K562 (cell line): ENCODE data around the gene JPH4.

Experiments
- CEBPB ChIP-seq: fragments of 450-650 bp; IDR thresholded peaks from 2 replicates; pipeline ENCODE4 v1.6.1; 2016; ENCODE audit warnings: missing genetic modification characterization, missing compliant biosample characterization
- CTBP1 ChIP-seq: fragments of 450-650 bp; IDR thresholded peaks from 2 replicates; pipeline ENCODE4 v1.6.1; 2016; ENCODE audit warnings: borderline replicate concordance
- CTCF ChIP-seq, 3 experiments: IDR thresholded peaks in 2 of 3; conservative IDR thresholded peaks in 1 of 3; 2 replicates each; pipeline ENCODE4 v1.5.1; 2011 to 2012; ENCODE audit warnings: low read length in 3 of 3, mild to moderate bottlenecking in 3 of 3, control low read depth in 2 of 3, improper control_type of control experiment in 1 of 3, inconsistent platforms in 1 of 3, low read depth in 1 of 3, mixed read lengths in 1 of 3, moderate library complexity in 1 of 3; ENCODE audit not compliant: insufficient read depth in 2 of 3
- E2F1 ChIP-seq: sonication (generic); formaldehyde crosslinking; IDR thresholded peaks from 2 replicates; pipeline ENCODE4 v1.8.1; 2023; ENCODE audit warnings: mild to moderate bottlenecking, missing genetic modification reagents, moderate library complexity
- E2F3 ChIP-seq: fragments of 250-450 bp; sonication (Bioruptor Pico); IDR thresholded peaks from 2 replicates; pipeline ENCODE4 v1.4.0; 2020; ENCODE audit warnings: mild to moderate bottlenecking
- E2F4 ChIP-seq: sonication (generic); formaldehyde crosslinking; IDR thresholded peaks from 2 replicates; pipeline ENCODE4 v1.8.0; 2022; ENCODE audit warnings: mild to moderate bottlenecking, low read depth, missing genetic modification reagents
- FOSL1 ChIP-seq: fragments of 200-800 bp; sonication (Bioruptor generic); conservative IDR thresholded peaks from 2 replicates; pipeline ENCODE4 v1.6.1; 2016; ENCODE audit warnings: missing genetic modification characterization, missing compliant biosample characterization
- HDAC2 ChIP-seq: fragments of 450-650 bp; IDR thresholded peaks from 2 replicates; pipeline ENCODE4 v1.6.1; 2016; ENCODE audit warnings: mild to moderate bottlenecking
- JUN ChIP-seq, 2 experiments: sonication (generic) in 1 of 2; formaldehyde crosslinking in 1 of 2; IDR thresholded peaks; 2 replicates each; pipeline versions ENCODE4 v1.6.1 to v1.8.0; 2012 to 2022; ENCODE audit warnings: borderline replicate concordance in 2 of 2, mild to moderate bottlenecking in 2 of 2, improper control_type of control experiment in 1 of 2, low read depth in 1 of 2, low read length in 1 of 2, missing genetic modification reagents in 1 of 2
- ZBTB7A ChIP-seq: IDR thresholded peaks from 2 replicates; pipeline ENCODE4 v1.6.1; 2011; ENCODE audit warnings: low read depth, mild to moderate bottlenecking, low read length, moderate library complexity, borderline replicate concordance; ENCODE audit not compliant: control insufficient read depth
- ZNF407 ChIP-seq: fragments of 450-650 bp; IDR thresholded peaks from 2 replicates; pipeline ENCODE4 v1.6.1; 2016; ENCODE audit warnings: low read depth

- TF ChIP-seq JUN (IDR thresholded peaks at IDR 0.05; ENCODE audit: borderline replicate concordance, low read depth, low read length) (no peak), JUN (CRISPR knock-in tag; IDR thresholded peaks at IDR 0.05; ENCODE audit: borderline replicate concordance) (no peak), E2F1 (CRISPR knock-in tag) (no peak), CTCF (IDR thresholded peaks at IDR 0.05 in 2 of 3, conservative IDR thresholded peaks at IDR 0.05 in 1 of 3; ENCODE audit: insufficient read depth in 2 of 3, low read depth in 1 of 3, low read length in 3 of 3) (no peak), CEBPB (no peak), ZNF407 (no peak), HDAC2 (no peak), E2F4 (CRISPR knock-in tag) (no peak), E2F3 (CRISPR knock-in tag) (no peak), CTBP1 (no peak), FOSL1 (tag) (no peak), ZBTB7A (no peak)
Observed at GRCh38 chr14:23590198-23590597, 11.6 kb upstream of the JPH4 start.
